Common myeloid progenitor, CD34-positive (primary cell): ENCODE results near the gene NR1H3. TPM values are rescaled to one million over a fixed set of nuclear protein-coding genes. Genes with fewer than 3 reads are reported as not detected.
"Not testable (repeated sequence)": the region's sequence is repeated elsewhere in the genome, so short reads cannot be mapped to it uniquely, and the experiment has no call there.

Experiments
- CTCF ChIA-PET: fragments of 350-600 bp; sonication (Branson Sonifier 250); formaldehyde crosslinking; loops from one replicate; lab custom pipeline; 2021; ENCODE audit warnings: antibody characterized with exemption; lab: Charles Lee
- POLR2A ChIA-PET: fragments of 350-600 bp; sonication (Branson Sonifier 250); formaldehyde crosslinking; loops from one replicate; lab custom pipeline; 2021; ENCODE audit warnings: antibody characterized with exemption; lab: Charles Lee
- DNase-seq, 3 donors: peaks; one replicate each; pipeline versions ENCODE4 v3.0.0 to v3.0.0-alpha.2; 2013
- H3K27ac ChIP-seq, 2 experiments: 1 replicate in 1 of 2; 2 replicates in 1 of 2; pipeline ENCODE4 v1.7.0; 2013; ENCODE audit warnings: inconsistent platforms in 2 of 2, low read length in 2 of 2, mild to moderate bottlenecking in 2 of 2, low read depth in 1 of 2, moderate library complexity in 1 of 2; ENCODE audit not compliant: severe bottlenecking in 2 of 2, insufficient read depth in 1 of 2, poor library complexity in 1 of 2
- H3K27me3 ChIP-seq, 5 experiments: replicated peaks in 2 of 5; 1 replicate in 3 of 5; 2 replicates in 2 of 5; pipeline versions ENCODE4 v1.6.1 to v1.7.0; 2013; ENCODE audit warnings: low read length in 4 of 5, mild to moderate bottlenecking in 2 of 5, moderate library complexity in 2 of 5, inconsistent platforms in 1 of 5; ENCODE audit not compliant: insufficient read depth in 5 of 5, control insufficient read depth in 4 of 5
- H3K36me3 ChIP-seq, 4 experiments: 1 replicate in 2 of 4; 2 replicates in 2 of 4; pipeline versions ENCODE4 v1.6.1 to v1.7.0; 2013; ENCODE audit warnings: low read length in 3 of 4, control low read depth in 1 of 4, mild to moderate bottlenecking in 1 of 4; ENCODE audit not compliant: control insufficient read depth in 4 of 4, insufficient read depth in 4 of 4
- H3K4me1 ChIP-seq, 4 experiments: 1 replicate in 3 of 4; 2 replicates in 1 of 4; pipeline versions ENCODE4 v1.6.1 to v1.7.1; 2013; ENCODE audit warnings: low read length in 3 of 4, mild to moderate bottlenecking in 3 of 4, control low read depth in 1 of 4, inconsistent platforms in 1 of 4, moderate library complexity in 1 of 4; ENCODE audit not compliant: control insufficient read depth in 4 of 4, insufficient read depth in 4 of 4; ENCODE audit errors: control extremely low read depth in 1 of 4
- H3K4me3 ChIP-seq, 7 experiments: 1 replicate in 4 of 7; 2 replicates in 3 of 7; pipeline versions ENCODE4 v1.5.1 to v1.7.0; 2013; ENCODE audit warnings: mild to moderate bottlenecking in 7 of 7, low read length in 6 of 7, moderate library complexity in 6 of 7, inconsistent platforms in 2 of 7, low read depth in 2 of 7, control low read depth in 1 of 7; ENCODE audit not compliant: insufficient read depth in 4 of 7, control insufficient read depth in 1 of 7; ENCODE audit errors: extremely low read depth in 1 of 7
- H3K9me3 ChIP-seq, 5 experiments: 1 replicate in 4 of 5; 2 replicates in 1 of 5; pipeline versions ENCODE4 v1.6.1 to v1.7.1; 2013; ENCODE audit warnings: low read length in 4 of 5, mild to moderate bottlenecking in 2 of 5, inconsistent platforms in 1 of 5, low read depth in 1 of 5, moderate library complexity in 1 of 5; ENCODE audit not compliant: control insufficient read depth in 4 of 5, insufficient read depth in 2 of 5; ENCODE audit errors: control extremely low read depth in 1 of 5
- WGBS: methylation state at CpG from one replicate; pipeline ENCODE4 v1.1.5; 2013; ENCODE audit not compliant: insufficient coverage; 5-methylcytosine and 5-hydroxymethylcytosine counted together
- polyA plus RNA-seq: library from polyadenylated mRNA; unstranded; fragments of 120-200 nt; gene quantifications from one replicate; pipeline ENCODE4 v1.2.1, GENCODE V29; 2013

NR1H3 gene
- polyA plus RNA-seq: 75.1 TPM

DNA sequence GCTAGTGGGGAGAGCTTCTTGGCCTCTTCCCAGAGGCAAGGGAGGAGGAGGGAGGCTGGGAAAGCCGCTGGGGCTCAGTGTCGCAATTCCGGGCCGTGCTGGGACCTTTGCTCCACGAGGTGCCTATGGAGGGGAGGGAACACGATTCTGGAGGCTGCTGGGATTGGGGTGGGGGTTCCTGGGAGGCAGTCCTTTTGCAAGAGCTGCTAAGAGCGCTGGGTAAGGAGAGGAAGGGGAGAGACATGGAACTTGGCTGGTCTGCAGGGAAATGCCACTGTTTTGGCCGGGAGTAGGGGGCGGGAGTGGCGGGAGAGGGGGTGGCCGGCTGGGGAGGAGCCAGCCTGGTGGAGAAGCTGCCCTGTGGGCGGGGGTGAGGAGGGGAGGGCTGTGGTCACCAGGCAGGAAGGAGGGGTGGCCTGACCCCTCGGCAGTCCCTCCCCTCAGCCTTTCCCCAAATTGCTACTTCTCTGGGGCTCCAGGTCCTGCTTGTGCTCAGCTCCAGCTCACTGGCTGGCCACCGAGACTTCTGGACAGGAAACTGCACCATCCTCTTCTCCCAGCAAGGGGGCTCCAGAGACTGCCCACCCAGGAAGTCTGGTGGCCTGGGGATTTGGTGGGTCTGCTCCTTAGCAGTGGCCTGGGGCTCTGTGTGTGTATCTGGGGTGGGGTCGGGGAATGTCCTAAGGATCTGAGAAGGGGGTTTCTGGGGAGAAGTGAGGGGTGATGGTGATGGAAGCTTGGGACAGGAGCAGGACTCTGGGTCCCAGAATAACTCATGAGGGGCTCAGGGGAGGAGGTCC lies at the start of gene NR1H3:
Gene NR1H3, plus strand, starts transcription at position 480 of the 800 bp plus-strand sequence. CDS start 1,221 bp downstream, outside the sequence.
- peak in 1 of 3 donors; percentile 30 for DNase-seq
- WGBS: 5% methylated on average over 11 of the region's 15 CpGs

DNA sequence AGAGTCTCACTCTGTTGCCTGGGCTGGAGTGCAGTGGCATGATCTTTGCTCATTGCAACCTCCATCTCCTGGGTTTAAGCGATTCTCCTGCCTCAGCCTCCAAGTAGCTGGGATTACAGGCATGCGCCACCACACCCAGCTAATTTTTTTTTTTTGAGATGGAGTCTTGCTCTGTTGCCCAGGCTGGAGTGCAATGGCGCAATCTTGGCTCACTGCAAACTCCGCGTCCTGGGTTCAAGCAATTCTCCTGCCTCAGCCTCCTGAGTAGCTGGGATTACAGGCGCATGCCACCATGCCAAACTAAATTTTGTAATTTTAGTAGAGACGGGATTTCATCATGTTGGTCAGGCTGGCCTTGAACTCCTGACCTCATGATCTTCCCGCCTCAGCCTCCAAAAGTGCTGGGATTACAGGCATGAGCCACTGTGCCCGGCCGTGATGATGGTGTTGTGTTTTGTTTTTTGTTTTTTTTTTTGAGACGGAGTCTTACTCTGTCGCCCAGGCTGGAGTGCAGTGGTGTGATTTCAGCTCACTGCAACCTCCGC lies 49.7 kb upstream of the NR1H3 start:
- 97% methylated on average over 12 of the region's 13 CpGs for whole genome bisulfite sequencing
- H3K36me3 ChIP-seq, H3K27me3 ChIP-seq, H3K27ac ChIP-seq, DNase-seq, H3K4me1 ChIP-seq, H3K9me3 ChIP-seq, H3K4me3 ChIP-seq: not testable (repeated sequence)
- ChIA-PET CTCF (interaction anchor here (0.9 to 1.5 kb wide), 3 partner anchors 22 to 29 kb away, joined by 3 read pairs; no protein-coding TSS in a partner anchor), POLR2A (interaction anchor here (0.5 kb wide), 1 partner anchor 572 kb away, joined by 3 read pairs; no protein-coding TSS in a partner anchor)

More for the DNA sequence above, at the start of gene NR1H3:
- Histone ChIP-seq H3K27me3 (no peaks in the 10 kb centered on the region), H3K36me3 (peaks cover 0 to 13% (median 7%) of the 10 kb centered on the region in 4 experiments), H3K9me3 (no peaks in the 10 kb centered on the region), H3K4me3 (peak within 1 kb of the TSS; percentile 31 to 77 (median 61)), H3K27ac (peak within 1 kb of the TSS; percentile 34 to 75), H3K4me1 (peaks cover 14 to 58% (median 56%) of the 10 kb centered on the region in 4 experiments)
- ChIA-PET POLR2A (interaction anchor here (0.7 to 2.6 kb wide), 3 partner anchors 24 to 72 kb away, joined by 3 to 14 read pairs (median 3); no protein-coding TSS in a partner anchor), CTCF (interaction anchor here (0.8 to 13.0 kb wide), 14 partner anchors 10 to 167 kb away, joined by 3 to 145 read pairs (median 18); partner anchors contain the start of genes ACP2, ARFGAP2, DDB2 and MADD)

DNA sequence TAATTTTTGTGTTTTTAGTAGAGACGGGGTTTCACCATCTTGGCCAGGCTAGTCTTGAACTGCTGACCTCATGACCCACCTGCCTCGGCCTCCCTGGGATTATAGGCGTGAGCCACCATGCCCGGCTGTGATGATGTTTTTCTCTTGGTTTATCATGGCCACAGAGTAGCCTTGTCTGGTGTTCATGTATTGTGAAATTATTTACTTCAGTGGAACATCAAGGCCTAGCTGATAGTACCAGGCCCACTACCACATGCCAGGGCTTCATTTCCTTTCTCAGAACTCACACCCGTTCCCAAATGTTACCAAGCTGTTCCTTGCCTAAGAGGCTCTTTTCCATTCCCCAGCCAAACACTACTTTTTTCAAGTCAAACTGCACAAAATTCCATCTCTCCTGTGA lies 49.2 kb upstream of the NR1H3 start:
- ChIA-PET POLR2A (no interaction called here), CTCF (interaction anchor here (1.2 to 1.6 kb wide), 3 partner anchors 21 to 25 kb away, joined by 3 to 4 read pairs (median 3); no protein-coding TSS in a partner anchor)
- no peak overlapping the region for H3K27ac ChIP-seq
- H3K4me3 ChIP-seq: no peak overlapping the region
- H3K9me3 ChIP-seq: no peaks in the 10 kb centered on the region
- 100% methylated on average over 4 of the region's 5 CpGs for WGBS
- H3K36me3 ChIP-seq: no peaks in the 10 kb centered on the region
- no peak for DNase-seq
- peaks cover 0 to 1% (median 0%) of the 10 kb centered on the region in 4 experiments for H3K4me1 ChIP-seq
- H3K27me3 ChIP-seq: no peaks in the 10 kb centered on the region

DNA sequence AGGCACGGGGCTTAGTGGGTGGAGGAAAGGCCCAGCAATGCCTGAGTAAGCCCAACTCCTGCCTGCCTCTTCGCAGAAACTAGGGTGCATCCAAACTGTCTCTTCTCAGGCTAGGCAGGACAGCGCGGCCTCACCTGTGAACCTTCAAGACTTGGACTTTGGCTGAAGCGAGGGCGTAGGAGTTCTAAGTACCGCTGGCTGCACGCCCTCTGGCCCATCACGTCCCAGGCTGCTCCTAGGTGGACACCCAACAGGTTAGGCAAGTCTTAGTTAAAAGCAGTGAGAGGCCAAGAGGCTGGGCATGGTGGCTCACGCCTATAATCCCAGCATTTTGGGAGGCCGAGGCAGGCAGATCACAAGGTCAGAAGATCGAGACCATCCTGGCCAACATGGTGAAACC lies 44.9 kb upstream of the NR1H3 start:
- Histone ChIP-seq H3K36me3 (peaks cover under 1 to 7% (median 2%) of the 10 kb centered on the region in 4 experiments), H3K4me3 (no peak overlapping the region), H3K27ac (no peak overlapping the region), H3K9me3 (no peaks in the 10 kb centered on the region), H3K4me1 (peaks cover 10 to 27% (median 21%) of the 10 kb centered on the region in 4 experiments), H3K27me3 (no peaks in the 10 kb centered on the region)
- 99% methylated on average over 11 of the region's 12 CpGs for WGBS
- POLR2A ChIA-PET: no interaction called here
- no peak for DNase-seq
- CTCF ChIA-PET: interaction anchor here (1.8 kb wide), 1 partner anchor 32 kb away, joined by 4 read pairs; no protein-coding TSS in a partner anchor

GRCh38 chr11:47213950-47214565 lies 43.7 kb upstream of the NR1H3 start:
- H3K4me1 ChIP-seq: peaks cover 10 to 27% (median 23%) of the 10 kb centered on the region in 4 experiments
- ChIA-PET POLR2A (interaction anchor here (0.7 to 1.9 kb wide), 2 partner anchors 34 to 50 kb away, joined by 3 to 9 read pairs; partner anchors contain the start of gene ACP2), CTCF (interaction anchor here (0.5 to 3.8 kb wide), 12 partner anchors 18 to 198 kb away, joined by 3 to 33 read pairs (median 4); partner anchors contain the start of genes ACP2 and NR1H3)
- H3K27ac ChIP-seq: peak overlapping the region; percentile 79 to 87
- peak overlapping the region; percentile 70 to 95 (median 81) for H3K4me3 ChIP-seq
- DNase-seq: peak; percentile 90 to 93 (median 91)
- peaks cover 4 to 14% (median 8%) of the 10 kb centered on the region in 4 experiments for H3K36me3 ChIP-seq
- WGBS: 2% methylated on average over 12 of the region's 20 CpGs
- no peaks in the 10 kb centered on the region for H3K27me3 ChIP-seq
- no peaks in the 10 kb centered on the region for H3K9me3 ChIP-seq

GRCh38 chr11:47215366-47215910 lies 42.4 kb upstream of the NR1H3 start:
- Histone ChIP-seq H3K4me3 (peak overlapping the region; percentile 74 to 95 (median 90)), H3K4me1 (peaks cover 10 to 27% (median 23%) of the 10 kb centered on the region in 4 experiments), H3K36me3 (peaks cover 9 to 24% (median 14%) of the 10 kb centered on the region in 4 experiments), H3K27ac (peak overlapping the region; percentile 28 to 87), H3K9me3 (no peaks in the 10 kb centered on the region), H3K27me3 (no peaks in the 10 kb centered on the region)
- ChIA-PET CTCF (interaction anchor here (0.9 to 3.8 kb wide), 11 partner anchors 11 to 196 kb away, joined by 3 to 33 read pairs (median 5); partner anchors contain the start of genes ACP2 and NR1H3), POLR2A (interaction anchor here (1.9 kb wide), 1 partner anchor 33 kb away, joined by 9 read pairs; the partner anchor contains the start of gene ACP2)
- peak in 1 of 3 donors; percentile 4 for DNase-seq
- 2% methylated on average over 13 of the region's 15 CpGs for WGBS
